Parathyroid adenoma (tissue), 2 donors: ENCODE measurements around the gene DNAI2.
"Not testable (repeated sequence)": the region's sequence is repeated elsewhere in the genome, so short reads cannot be mapped to it uniquely, and the experiment has no call there.

Source experiments
- H2AFZ ChIP-seq: fragments of 300-600 bp; sonication (generic); one replicate; pipeline ENCODE4 v1.7.0; 2017; ENCODE audit warnings: antibody characterized with exemption, mild to moderate bottlenecking
- H3K27ac ChIP-seq: fragments of 300-600 bp; sonication (generic); one replicate; pipeline ENCODE4 v1.7.0; 2017
- H3K27me3 ChIP-seq: fragments of 300-600 bp; sonication (generic); one replicate; pipeline ENCODE4 v1.7.0; 2017; ENCODE audit warnings: low read length; ENCODE audit not compliant: control insufficient read depth, insufficient read depth
- H3K36me3 ChIP-seq: fragments of 300-600 bp; sonication (generic); one replicate; pipeline ENCODE4 v1.7.0; 2017; ENCODE audit warnings: low read length; ENCODE audit not compliant: control insufficient read depth, insufficient read depth
- H3K4me1 ChIP-seq: fragments of 300-600 bp; sonication (generic); one replicate; pipeline ENCODE4 v1.7.0; 2017; ENCODE audit warnings: control low read depth
- H3K4me2 ChIP-seq: fragments of 300-600 bp; sonication (generic); one replicate; pipeline ENCODE4 v1.7.0; 2017; ENCODE audit warnings: low read length
- H3K4me3 ChIP-seq: fragments of 300-600 bp; sonication (generic); one replicate; pipeline ENCODE4 v1.7.0; 2017; ENCODE audit warnings: low read depth, low read length
- H3K79me2 ChIP-seq: fragments of 300-600 bp; sonication (generic); one replicate; pipeline ENCODE4 v1.7.0; 2017; ENCODE audit warnings: control low read depth
- H3K9ac ChIP-seq: fragments of 300-600 bp; sonication (generic); one replicate; pipeline ENCODE4 v1.7.0; 2017; ENCODE audit warnings: mild to moderate bottlenecking
- H3K9me3 ChIP-seq: fragments of 300-600 bp; sonication (generic); one replicate; pipeline ENCODE4 v1.7.0; 2017; ENCODE audit warnings: low read length; ENCODE audit not compliant: control insufficient read depth
- CTCF ChIP-seq: fragments of 300-600 bp; sonication (generic); IDR thresholded peaks from one replicate; pipeline ENCODE4 v1.7.0; 2017; ENCODE audit warnings: antibody characterized with exemption, mild to moderate bottlenecking
- donor health status: primary hyperparathyroidism.

Gene DNAI2

GRCh38 chr17:74257311-74257710 is 16.7 kb upstream of the DNAI2 start:
- Histone ChIP-seq H3K27ac (no peak overlapping the region), H3K4me2 (no peak overlapping the region), H3K4me3 (no peak overlapping the region), H3K36me3 (no peaks in the 10 kb centered on the region), H3K9ac (no peak overlapping the region), H3K27me3 (no peaks in the 10 kb centered on the region), H2AFZ (no peak overlapping the region), H3K79me2 (no peaks in the 10 kb centered on the region), H3K9me3 (no peaks in the 10 kb centered on the region), H3K4me1 (no peaks in the 10 kb centered on the region)
- no peak for TF ChIP-seq CTCF

- no peak for TF ChIP-seq CTCF
- H3K79me2 ChIP-seq = no peaks in the 10 kb centered on the region
- no peak overlapping the region for H3K9ac ChIP-seq
Observed at GRCh38 chr17:74259667-74260524, 14.1 kb upstream of the DNAI2 start.

GRCh38 chr17:74260525-74260850 is 13.5 kb upstream of the DNAI2 start:
- TF ChIP-seq CTCF = no peak
- no peaks in the 10 kb centered on the region for H3K4me1 ChIP-seq
- H3K27me3 ChIP-seq = no peaks in the 10 kb centered on the region
- no peak overlapping the region for H3K27ac ChIP-seq
- no peaks in the 10 kb centered on the region for H3K9me3 ChIP-seq
- no peak overlapping the region for H3K4me3 ChIP-seq
- no peaks in the 10 kb centered on the region for H3K36me3 ChIP-seq
- no peak overlapping the region for H3K4me2 ChIP-seq
- H3K79me2 ChIP-seq = no peaks in the 10 kb centered on the region
- H3K9ac ChIP-seq = no peak overlapping the region
- H2AFZ ChIP-seq = no peak overlapping the region

More at GRCh38 chr17:74259667-74260524, 14.1 kb upstream of the DNAI2 start:
- no peak overlapping the region for H3K27ac ChIP-seq
- no peaks in the 10 kb centered on the region for H3K27me3 ChIP-seq
- no peak overlapping the region for H2AFZ ChIP-seq
- no peaks in the 10 kb centered on the region for H3K9me3 ChIP-seq
- no peaks in the 10 kb centered on the region for H3K36me3 ChIP-seq
- no peaks in the 10 kb centered on the region for H3K4me1 ChIP-seq
- no peak overlapping the region for H3K4me2 ChIP-seq
- H3K4me3 ChIP-seq = no peak overlapping the region

- H3K9me3 ChIP-seq = no peaks in the 10 kb centered on the region
- no peak overlapping the region for H3K27ac ChIP-seq
- no peak overlapping the region for H2AFZ ChIP-seq
- no peaks in the 10 kb centered on the region for H3K27me3 ChIP-seq
- no peaks in the 10 kb centered on the region for H3K4me1 ChIP-seq
- H3K4me3 ChIP-seq = no peak overlapping the region
- no peaks in the 10 kb centered on the region for H3K79me2 ChIP-seq
- TF ChIP-seq CTCF = no peak
- H3K36me3 ChIP-seq = no peaks in the 10 kb centered on the region
- H3K9ac ChIP-seq = no peak overlapping the region
- H3K4me2 ChIP-seq = no peak overlapping the region
Observed at GRCh38 chr17:74262601-74263000, 11.4 kb upstream of the DNAI2 start.

GRCh38 chr17:74267054-74267453 is 7.0 kb upstream of the DNAI2 start:
- H3K79me2 ChIP-seq, H3K27me3 ChIP-seq, H3K9ac ChIP-seq, H3K9me3 ChIP-seq, H3K4me3 ChIP-seq, H2AFZ ChIP-seq, H3K36me3 ChIP-seq, H3K27ac ChIP-seq, H3K4me2 ChIP-seq, H3K4me1 ChIP-seq: not testable (repeated sequence)
